ENCODE results near the gene MAP3K20.

Gene MAP3K20

DNA sequence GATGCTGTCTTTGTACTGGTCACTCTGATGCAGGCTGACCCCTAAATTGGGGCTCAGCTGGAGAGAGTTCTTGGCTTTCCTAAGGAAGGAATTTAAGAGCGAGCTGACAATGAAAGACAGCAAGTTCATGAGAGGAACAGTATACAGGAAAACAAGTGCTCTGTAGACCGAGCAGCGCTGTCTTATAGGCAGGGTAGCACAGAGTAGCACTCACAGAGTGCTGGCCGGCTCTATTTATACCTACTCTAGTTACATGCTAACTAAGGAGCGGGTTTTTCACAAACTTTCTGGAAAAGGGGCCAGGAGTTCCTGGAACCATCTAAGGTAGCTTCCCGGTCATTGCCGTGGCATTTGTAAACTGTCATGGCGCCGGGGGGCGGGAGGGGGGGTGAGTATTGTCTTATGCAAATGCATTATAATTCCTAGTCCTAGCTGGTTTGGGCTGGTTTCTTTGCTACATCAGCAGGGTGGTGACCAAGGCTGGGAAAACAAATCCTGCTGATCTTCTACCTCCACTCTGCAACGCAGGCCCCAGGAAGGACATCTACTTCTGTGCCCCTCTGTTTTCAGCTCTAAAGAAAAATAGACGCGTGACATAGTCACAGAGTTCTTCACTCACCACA is 31.6 kb upstream of the MAP3K20 start:
- no peak for TF ChIP-seq CTCF (IDR thresholded peaks at IDR 0.05; ENCODE audit: low read length, missing control alignments)
- no peak overlapping the region for H3K4me3 ChIP-seq (replicated peaks; ENCODE audit: low read depth, low read length)
- no peak for DNase-seq (ENCODE audit: low read depth)

DNA sequence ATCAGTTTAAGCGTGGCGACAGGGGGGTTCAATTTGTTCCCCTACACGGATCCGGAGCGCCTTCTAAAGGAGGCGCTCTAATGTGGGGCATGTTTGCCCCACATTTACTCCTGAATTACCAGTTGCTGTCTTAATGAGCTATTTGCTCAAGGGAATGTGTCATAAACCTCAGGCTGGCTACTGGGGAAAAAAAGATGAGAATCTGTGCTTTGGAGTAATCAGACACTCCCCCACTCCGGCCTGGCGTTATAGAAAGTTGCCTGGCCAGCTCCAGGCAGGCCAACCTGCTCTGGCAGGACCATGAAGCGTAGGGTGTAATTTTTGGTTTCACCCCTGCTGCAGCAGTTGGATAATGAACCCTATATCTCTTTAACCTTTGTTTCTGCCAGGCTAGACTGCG is 31.0 kb upstream of the MAP3K20 start:
- no peak for DNase-seq (ENCODE audit: low read depth)
- no peak overlapping the region for H3K4me3 ChIP-seq (replicated peaks; ENCODE audit: low read depth, low read length)
- no peak for TF ChIP-seq CTCF (IDR thresholded peaks at IDR 0.05; ENCODE audit: low read length, missing control alignments)

DNA sequence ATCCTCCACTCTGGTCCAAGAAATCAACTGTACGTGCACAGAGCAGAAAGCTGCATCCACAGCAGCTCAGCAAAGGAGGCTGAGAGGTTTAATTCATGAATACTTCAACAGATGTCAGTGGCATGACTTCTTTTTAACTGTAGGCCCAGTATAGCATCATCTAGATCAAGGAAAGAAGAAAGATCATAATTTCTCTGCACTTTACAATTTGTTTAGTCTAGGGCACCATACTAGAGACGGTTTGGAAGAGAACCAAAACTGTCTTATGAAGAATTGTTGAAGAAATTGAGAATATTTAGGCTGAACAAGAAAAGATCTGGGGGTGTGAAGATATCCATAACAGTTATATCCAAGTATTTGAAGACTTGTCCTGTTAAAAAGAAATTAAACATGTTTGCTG is 30.5 kb upstream of the MAP3K20 start:
- TF ChIP-seq CTCF (IDR thresholded peaks at IDR 0.05; ENCODE audit: low read length, missing control alignments) = no peak
- DNase-seq (ENCODE audit: low read depth) = no peak
- H3K4me3 ChIP-seq (replicated peaks; ENCODE audit: low read depth, low read length) = no peak overlapping the region

DNA sequence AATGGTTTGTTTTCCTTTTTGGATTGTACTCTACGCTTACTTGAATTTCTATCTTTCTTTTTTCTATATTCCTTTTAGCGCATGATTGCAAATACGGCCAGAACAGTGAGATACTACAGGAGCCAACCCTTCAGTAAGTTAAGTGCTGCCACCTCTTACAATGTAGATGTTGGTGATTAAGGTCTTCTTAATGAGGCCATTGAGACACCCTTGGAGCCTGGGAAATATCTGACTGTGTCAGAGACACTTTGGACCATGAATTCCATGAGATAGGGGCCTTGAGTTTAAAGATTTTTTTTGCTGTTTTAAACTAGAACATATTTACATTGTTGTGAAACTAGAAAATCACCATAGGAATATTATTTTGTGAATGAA is 27.1 kb upstream of the MAP3K20 start:
- no peak for TF ChIP-seq CTCF (IDR thresholded peaks at IDR 0.05; ENCODE audit: low read length, missing control alignments)
- H3K4me3 ChIP-seq (replicated peaks; ENCODE audit: low read depth, low read length) = no peak overlapping the region
- no peak for DNase-seq (ENCODE audit: low read depth)

GRCh38 chr2:173048897-173049661 is 26.6 kb upstream of the MAP3K20 start:
- no peak for TF ChIP-seq CTCF (IDR thresholded peaks at IDR 0.05; ENCODE audit: low read length, missing control alignments)
- peak overlapping the region; percentile 13 for H3K4me3 ChIP-seq (replicated peaks; ENCODE audit: low read depth, low read length)
- DNase-seq (ENCODE audit: low read depth) = peak; percentile 98

DNA sequence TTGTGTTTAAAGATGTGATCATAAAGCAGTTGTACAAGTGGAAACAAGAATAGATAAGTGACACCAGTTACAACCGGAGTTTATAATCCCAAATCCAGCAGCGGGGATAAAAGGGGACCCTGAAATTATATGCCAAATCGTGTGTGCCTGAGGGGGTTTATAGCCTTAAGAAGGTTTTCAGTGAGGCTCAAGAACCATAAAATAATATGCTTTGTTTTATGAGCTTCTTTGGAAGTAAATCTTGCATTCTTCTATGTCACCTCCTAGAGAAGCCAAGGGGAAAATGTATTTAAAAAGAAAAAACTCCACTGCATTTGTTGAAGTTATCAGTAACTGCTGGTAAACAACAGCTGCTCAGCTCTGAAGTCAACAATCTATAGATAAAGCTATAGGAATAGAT is 25.8 kb upstream of the MAP3K20 start:
- no peak for TF ChIP-seq CTCF (IDR thresholded peaks at IDR 0.05; ENCODE audit: low read length, missing control alignments)
- no peak for DNase-seq (ENCODE audit: low read depth)
- H3K4me3 ChIP-seq (replicated peaks; ENCODE audit: low read depth, low read length) = no peak overlapping the region

- DNase-seq (ENCODE audit: low read depth) = no peak
- TF ChIP-seq CTCF (IDR thresholded peaks at IDR 0.05; ENCODE audit: low read length, missing control alignments) = no peak
- no peak overlapping the region for H3K4me3 ChIP-seq (replicated peaks; ENCODE audit: low read depth, low read length)
Observed at GRCh38 chr2:173050684-173051083, 25.0 kb upstream of the MAP3K20 start.
